ENCODE data around the gene ASL.

The ASL gene

DNA sequence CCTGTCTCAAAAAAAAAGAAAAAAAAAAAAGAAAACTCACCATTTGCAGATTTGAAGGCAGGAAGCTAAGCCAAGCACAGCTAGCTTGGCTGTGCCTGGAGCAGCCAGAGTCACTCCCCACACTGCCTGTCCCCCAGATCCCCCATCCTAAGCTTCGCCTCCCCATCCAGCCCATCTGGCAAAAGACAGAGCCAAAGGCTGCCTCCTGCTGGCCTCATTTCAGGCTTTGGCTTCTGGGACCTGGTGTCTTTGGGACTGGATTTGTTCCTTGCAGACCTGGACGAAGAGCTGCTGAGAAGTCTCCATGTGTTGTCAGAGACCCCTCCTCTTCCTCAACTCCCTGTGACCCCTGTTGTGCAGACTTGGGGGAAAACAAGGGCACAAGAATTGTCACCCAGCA is 8.1 kb downstream of the ASL start:
- H3K4me3 ChIP-seq (replicated peaks; ENCODE audit: low read depth, low read length), result no peak overlapping the region
- TF ChIP-seq, protein P1, sequence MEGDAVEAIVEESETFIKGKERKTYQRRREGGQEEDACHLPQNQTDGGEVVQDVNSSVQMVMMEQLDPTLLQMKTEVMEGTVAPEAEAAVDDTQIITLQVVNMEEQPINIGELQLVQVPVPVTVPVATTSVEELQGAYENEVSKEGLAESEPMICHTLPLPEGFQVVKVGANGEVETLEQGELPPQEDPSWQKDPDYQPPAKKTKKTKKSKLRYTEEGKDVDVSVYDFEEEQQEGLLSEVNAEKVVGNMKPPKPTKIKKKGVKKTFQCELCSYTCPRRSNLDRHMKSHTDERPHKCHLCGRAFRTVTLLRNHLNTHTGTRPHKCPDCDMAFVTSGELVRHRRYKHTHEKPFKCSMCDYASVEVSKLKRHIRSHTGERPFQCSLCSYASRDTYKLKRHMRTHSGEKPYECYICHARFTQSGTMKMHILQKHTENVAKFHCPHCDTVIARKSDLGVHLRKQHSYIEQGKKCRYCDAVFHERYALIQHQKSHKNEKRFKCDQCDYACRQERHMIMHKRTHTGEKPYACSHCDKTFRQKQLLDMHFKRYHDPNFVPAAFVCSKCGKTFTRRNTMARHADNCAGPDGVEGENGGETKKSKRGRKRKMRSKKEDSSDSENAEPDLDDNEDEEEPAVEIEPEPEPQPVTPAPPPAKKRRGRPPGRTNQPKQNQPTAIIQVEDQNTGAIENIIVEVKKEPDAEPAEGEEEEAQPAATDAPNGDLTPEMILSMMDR (IDR thresholded peaks at IDR 0.05; ENCODE audit: insufficient read depth, low read length, poor library complexity, severe bottlenecking), result peak; percentile 6
- H3K36me3 ChIP-seq (ENCODE audit: control insufficient read depth, insufficient read depth, low read length), result peaks cover 22% of the 10 kb centered on the region
- no peaks in the 10 kb centered on the region for H3K27me3 ChIP-seq (replicated peaks; ENCODE audit: control insufficient read depth, insufficient read depth, low read length)
- no peak for DNase-seq (ENCODE audit: extremely low read depth, insufficient read length)

GRCh38 chr7:66088861-66089838 is 13.5 kb downstream of the ASL start:
- DNase-seq (ENCODE audit: extremely low read depth, insufficient read length), result no peak
- TF ChIP-seq, protein P1 (IDR thresholded peaks at IDR 0.05; ENCODE audit: insufficient read depth, low read length, poor library complexity, severe bottlenecking), result no peak

GRCh38 chr7:66092654-66093053 is 17.0 kb downstream of the ASL start:
- Histone ChIP-seq H3K4me3 (replicated peaks; ENCODE audit: low read depth, low read length) (no peak overlapping the region), H3K36me3 (ENCODE audit: control insufficient read depth, insufficient read depth, low read length) (peaks cover 4% of the 10 kb centered on the region), H3K27me3 (replicated peaks; ENCODE audit: control insufficient read depth, insufficient read depth, low read length) (no peaks in the 10 kb centered on the region)
- no peak for DNase-seq (ENCODE audit: extremely low read depth, insufficient read length)
- TF ChIP-seq, protein P1 (IDR thresholded peaks at IDR 0.05; ENCODE audit: insufficient read depth, low read length, poor library complexity, severe bottlenecking), result no peak

More at GRCh38 chr7:66088861-66089838, 13.5 kb downstream of the ASL start:
- peaks cover 16% of the 10 kb centered on the region for H3K36me3 ChIP-seq (ENCODE audit: control insufficient read depth, insufficient read depth, low read length)
- H3K27me3 ChIP-seq (replicated peaks; ENCODE audit: control insufficient read depth, insufficient read depth, low read length), result no peaks in the 10 kb centered on the region
- no peak overlapping the region for H3K4me3 ChIP-seq (replicated peaks; ENCODE audit: low read depth, low read length)

- H3K36me3 ChIP-seq (ENCODE audit: control insufficient read depth, insufficient read depth, low read length), result peaks cover 4% of the 10 kb centered on the region
- no peak for DNase-seq (ENCODE audit: extremely low read depth, insufficient read length)
- TF ChIP-seq, protein P1 (IDR thresholded peaks at IDR 0.05; ENCODE audit: insufficient read depth, low read length, poor library complexity, severe bottlenecking), result no peak
- H3K4me3 ChIP-seq (replicated peaks; ENCODE audit: low read depth, low read length), result no peak overlapping the region
- H3K27me3 ChIP-seq (replicated peaks; ENCODE audit: control insufficient read depth, insufficient read depth, low read length), result no peaks in the 10 kb centered on the region
These were observed 19.4 kb downstream of the ASL start for GRCh38 chr7:66095010-66095409.

DNA sequence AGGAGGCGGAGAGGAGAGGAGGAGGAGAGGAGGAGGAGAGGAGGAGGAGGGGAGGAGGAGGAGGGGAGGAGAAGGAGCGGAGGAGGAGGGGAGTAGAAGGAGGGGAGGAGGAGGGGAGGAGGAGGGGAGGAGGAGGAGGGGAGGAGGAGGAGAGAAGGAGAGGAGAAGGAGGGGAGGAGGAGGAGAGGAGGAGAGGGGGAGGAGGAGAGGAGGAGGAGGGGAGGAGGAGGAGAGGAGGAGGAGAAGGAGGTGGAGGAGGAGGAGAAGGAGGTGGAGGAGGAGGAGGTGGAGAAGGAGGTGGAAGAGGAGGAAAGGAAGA is 23.6 kb downstream of the ASL start:
- Histone ChIP-seq H3K36me3 (ENCODE audit: control insufficient read depth, insufficient read depth, low read length) (no peaks in the 10 kb centered on the region), H3K27me3 (replicated peaks; ENCODE audit: control insufficient read depth, insufficient read depth, low read length) (no peaks in the 10 kb centered on the region), H3K4me3 (replicated peaks; ENCODE audit: low read depth, low read length) (no peak overlapping the region)
- no peak for DNase-seq (ENCODE audit: extremely low read depth, insufficient read length)
- TF ChIP-seq, protein P1 (IDR thresholded peaks at IDR 0.05; ENCODE audit: insufficient read depth, low read length, poor library complexity, severe bottlenecking), result no peak
